A673 (cell line): Measurements from ENCODE around the gene TET1.

Source experiments
- EZH2 ChIP-seq: fragments of 200-600 bp; sonication (generic); IDR thresholded peaks from 2 replicates; pipeline ENCODE4 v1.6.1; 2017; ENCODE audit warnings: borderline replicate concordance, low read depth, mild to moderate bottlenecking, mixed read lengths, antibody characterized with exemption, low read length; ENCODE audit not compliant: poor library complexity, severe bottlenecking
- TF ChIP-seq, protein P1 (sequence below): fragments of 300-800, 200-600 bp; sonication (generic); conservative IDR thresholded peaks from 2 replicates; pipeline ENCODE4 v1.5.1; 2017; ENCODE audit warnings: low read depth, mild to moderate bottlenecking, antibody characterized with exemption, low read length, moderate library complexity, mixed read lengths

DNA sequence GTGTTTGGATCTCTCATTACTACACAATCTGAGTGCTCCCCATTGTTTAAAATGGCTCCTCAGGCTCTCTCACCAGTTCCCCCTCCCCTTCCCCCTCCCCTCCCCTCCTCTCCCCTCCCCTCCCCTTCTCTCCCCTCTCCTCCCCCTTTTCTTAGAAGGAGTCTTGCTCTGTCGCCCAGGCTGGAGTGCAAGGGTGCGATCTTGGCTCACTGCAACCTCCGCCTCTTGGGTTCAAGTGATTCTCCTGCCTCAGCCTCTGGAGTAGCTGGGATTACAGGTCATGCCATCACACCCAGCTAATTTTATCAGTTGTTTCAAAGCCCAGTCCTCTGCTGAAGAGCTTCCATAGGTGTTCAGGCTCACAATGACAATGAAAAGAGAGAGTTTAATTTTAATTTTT is 157.3 kb downstream of the TET1 start:
- TF ChIP-seq, protein P1, sequence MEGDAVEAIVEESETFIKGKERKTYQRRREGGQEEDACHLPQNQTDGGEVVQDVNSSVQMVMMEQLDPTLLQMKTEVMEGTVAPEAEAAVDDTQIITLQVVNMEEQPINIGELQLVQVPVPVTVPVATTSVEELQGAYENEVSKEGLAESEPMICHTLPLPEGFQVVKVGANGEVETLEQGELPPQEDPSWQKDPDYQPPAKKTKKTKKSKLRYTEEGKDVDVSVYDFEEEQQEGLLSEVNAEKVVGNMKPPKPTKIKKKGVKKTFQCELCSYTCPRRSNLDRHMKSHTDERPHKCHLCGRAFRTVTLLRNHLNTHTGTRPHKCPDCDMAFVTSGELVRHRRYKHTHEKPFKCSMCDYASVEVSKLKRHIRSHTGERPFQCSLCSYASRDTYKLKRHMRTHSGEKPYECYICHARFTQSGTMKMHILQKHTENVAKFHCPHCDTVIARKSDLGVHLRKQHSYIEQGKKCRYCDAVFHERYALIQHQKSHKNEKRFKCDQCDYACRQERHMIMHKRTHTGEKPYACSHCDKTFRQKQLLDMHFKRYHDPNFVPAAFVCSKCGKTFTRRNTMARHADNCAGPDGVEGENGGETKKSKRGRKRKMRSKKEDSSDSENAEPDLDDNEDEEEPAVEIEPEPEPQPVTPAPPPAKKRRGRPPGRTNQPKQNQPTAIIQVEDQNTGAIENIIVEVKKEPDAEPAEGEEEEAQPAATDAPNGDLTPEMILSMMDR, result no peak
- no peak for TF ChIP-seq EZH2
